BLaER1 treated with 17β-estradiol and CSF1 and Interleukin-3, amounts not matched to agents 10 nM and 100 nM (cell line): ENCODE results near the gene SPINK1.
"Not testable (repeated sequence)": the region's sequence is repeated elsewhere in the genome, so short reads cannot be mapped to it uniquely, and the experiment has no call there.

Source experiments
- H3K27ac ChIP-seq, 11 experiments: shearing (Covaris generic); formaldehyde crosslinking; 2 replicates each; pipeline ENCODE4 v1.8.1; 2022
- H3K27me3 ChIP-seq, 11 experiments: shearing (Covaris generic); formaldehyde crosslinking; 2 replicates each; pipeline ENCODE4 v1.8.1; 2022
- H3K36me3 ChIP-seq, 11 experiments: shearing (Covaris generic); formaldehyde crosslinking; 2 replicates each; pipeline ENCODE4 v1.8.1; 2022
- H3K4me1 ChIP-seq, 10 experiments: shearing (Covaris generic); formaldehyde crosslinking; 2 replicates each; pipeline ENCODE4 v1.8.1; 2022
- H3K4me2 ChIP-seq, 11 experiments: shearing (Covaris generic); formaldehyde crosslinking; 2 replicates each; pipeline ENCODE4 v1.8.1; 2022
- H3K4me3 ChIP-seq, 10 experiments: shearing (Covaris generic); formaldehyde crosslinking; 2 replicates each; pipeline ENCODE4 v1.8.1; 2022
- H3K9ac ChIP-seq, 11 experiments: shearing (Covaris generic); formaldehyde crosslinking; 2 replicates each; pipeline ENCODE4 v1.8.1; 2022
- H3K9me3 ChIP-seq, 11 experiments: shearing (Covaris generic); formaldehyde crosslinking; replicated peaks in 1 of 11; 2 replicates each; pipeline ENCODE4 v1.8.1; 2022
- H4K20me1 ChIP-seq, 11 experiments: shearing (Covaris generic); formaldehyde crosslinking; 2 replicates each; pipeline ENCODE4 v1.8.1; 2022
- Cebpa-rat ChIP-seq, 11 experiments: shearing (Covaris generic); IDR thresholded peaks; 2 replicates each; pipeline ENCODE4 v1.8.1; 2022

Gene SPINK1

DNA sequence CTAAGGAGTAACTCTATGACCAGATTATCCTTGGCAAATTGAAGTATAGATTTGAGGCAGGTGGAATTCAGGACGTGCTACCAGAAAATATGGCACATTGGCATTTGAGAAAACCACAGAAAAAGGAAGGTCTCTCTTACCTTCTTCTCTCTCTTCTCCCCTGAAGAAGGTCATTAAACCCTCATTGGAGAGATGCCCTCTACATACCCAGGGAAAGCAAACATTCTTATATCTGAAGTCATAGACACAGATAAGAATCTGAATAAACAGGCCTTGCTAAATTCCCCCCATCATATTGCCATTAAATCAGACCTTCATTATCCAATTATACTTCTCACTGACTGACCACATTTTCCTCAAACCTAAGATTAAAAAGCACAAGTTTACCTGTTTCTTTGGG, 17.8 kb downstream of the SPINK1 start:
- no peak overlapping the region for H3K4me3 ChIP-seq
- H3K4me1 ChIP-seq: peaks cover 0 to 50% (median 3%) of the 10 kb centered on the region in 10 experiments; a peak in 8 of 20 replicates
- H3K4me2 ChIP-seq: no peak overlapping the region
- TF ChIP-seq Cebpa-rat (IDR thresholded peaks at IDR 0.05): no peak
- peaks cover 0 to 9% (median 0%) of the 10 kb centered on the region in 11 experiments; a peak in 5 of 22 replicates for H3K9me3 ChIP-seq
- no peak overlapping the region for H3K27ac ChIP-seq
- H3K27me3 ChIP-seq: no peaks in the 10 kb centered on the region
- no peaks in the 10 kb centered on the region for H3K36me3 ChIP-seq
- no peak overlapping the region for H3K9ac ChIP-seq
- H4K20me1 ChIP-seq: no peaks in the 10 kb centered on the region

DNA sequence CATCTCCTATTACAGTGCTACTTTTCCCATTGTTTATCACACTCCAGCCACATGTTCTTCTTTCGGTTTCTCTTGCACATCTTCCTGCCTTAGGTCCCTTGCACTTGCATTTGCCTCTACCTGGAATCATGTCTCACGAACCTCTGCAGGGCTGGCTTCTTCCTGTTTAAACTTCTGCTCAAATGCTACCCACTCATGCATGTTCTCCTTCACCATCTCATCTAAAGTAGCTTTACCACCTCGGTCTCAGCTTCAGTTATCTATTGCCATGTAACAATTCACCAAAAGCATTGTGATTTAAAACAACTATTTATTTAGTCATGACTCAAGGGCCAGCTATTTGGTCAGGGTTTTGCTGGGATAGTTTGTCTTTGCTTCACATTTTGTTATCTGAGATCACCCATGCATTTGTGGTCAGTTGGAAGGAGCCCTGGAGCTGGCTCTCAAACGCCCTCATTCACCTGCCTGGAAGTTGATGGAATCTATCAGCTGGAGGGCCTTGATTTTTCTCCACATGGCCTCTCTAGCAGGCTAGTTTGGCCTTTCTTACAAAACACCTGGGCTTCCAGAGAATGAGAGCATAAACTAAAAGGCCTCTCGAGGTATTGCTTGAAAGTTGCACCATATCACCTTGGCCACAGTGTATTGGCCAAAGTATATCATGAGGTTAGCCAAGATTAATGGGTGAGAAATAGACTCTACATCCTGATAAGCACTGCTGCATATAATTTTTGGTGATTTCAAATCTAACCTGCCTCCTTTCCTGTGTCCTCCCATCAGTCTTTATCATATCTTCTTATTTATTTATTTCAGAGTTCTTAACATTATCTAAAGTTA, 21.4 kb downstream of the SPINK1 start:
- H3K4me2 ChIP-seq: peak overlapping the region in 4 of 11 experiments; percentile 0 to 40 (median 22); a peak in 2 of 22 replicates

DNA sequence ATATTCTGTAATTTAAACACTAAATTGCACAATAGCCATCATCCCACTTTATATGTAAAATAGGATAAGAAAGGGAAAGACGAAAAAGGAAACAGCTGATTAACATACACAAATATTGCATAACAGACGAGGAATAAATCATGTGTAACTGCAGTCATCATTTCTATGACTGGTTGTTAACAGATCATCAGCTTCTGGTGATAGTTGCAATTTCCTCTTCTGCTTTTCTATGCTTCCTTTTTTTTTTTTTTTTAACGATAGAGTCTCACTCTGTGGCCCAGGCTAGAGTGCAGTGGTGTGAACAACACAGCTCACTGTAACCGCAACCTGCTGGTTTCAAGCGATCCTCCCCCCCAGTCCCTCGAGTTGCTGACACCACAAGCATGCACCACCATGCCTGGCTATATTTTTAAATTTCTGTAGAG, 26.4 kb downstream of the SPINK1 start:
- Histone ChIP-seq H3K27me3 (no peaks in the 10 kb centered on the region), H3K4me1 (peaks cover 32 to 86% (median 49%) of the 10 kb centered on the region in 10 experiments), H3K4me3 (peak overlapping the region in 3 of 10 experiments; percentile 9 to 21 (median 15); a peak in 2 of 20 replicates), H3K4me2 (peak overlapping the region; percentile 35 to 84 (median 62)), H3K9ac (peak overlapping the region; percentile 55 to 83 (median 72); a peak in 19 of 22 replicates), H3K9me3 (peaks cover 5 to 63% (median 53%) of the 10 kb centered on the region in 11 experiments; a peak in 19 of 22 replicates), H4K20me1 (no peaks in the 10 kb centered on the region), H3K27ac (peak overlapping the region; percentile 82 to 94 (median 91)), H3K36me3 (0 out of 22 replicates have a peak, but pooled peaks cover 0 to 4% (median 0%) of the 10 kb centered on the region in 11 experiments)
- peak in 10 of 11 experiments; percentile 41 to 97 (median 80); a peak in 16 of 22 replicates for TF ChIP-seq Cebpa-rat (IDR thresholded peaks at IDR 0.05)

More for the DNA sequence above, 21.4 kb downstream of the SPINK1 start:
- no peak for TF ChIP-seq Cebpa-rat (IDR thresholded peaks at IDR 0.05)
- no peak overlapping the region for H3K4me3 ChIP-seq
- no peaks in the 10 kb centered on the region for H3K27me3 ChIP-seq
- no peaks in the 10 kb centered on the region for H4K20me1 ChIP-seq
- H3K9ac ChIP-seq: no peak overlapping the region
- H3K27ac ChIP-seq: no peak overlapping the region
- H3K9me3 ChIP-seq: peaks cover 5 to 26% (median 19%) of the 10 kb centered on the region in 11 experiments; a peak in 18 of 22 replicates
- H3K36me3 ChIP-seq: 0 out of 22 replicates have a peak, but pooled peaks cover 0 to 4% (median 0%) of the 10 kb centered on the region in 11 experiments
- peaks cover 8 to 66% (median 23%) of the 10 kb centered on the region in 10 experiments; a peak in 19 of 20 replicates for H3K4me1 ChIP-seq

DNA sequence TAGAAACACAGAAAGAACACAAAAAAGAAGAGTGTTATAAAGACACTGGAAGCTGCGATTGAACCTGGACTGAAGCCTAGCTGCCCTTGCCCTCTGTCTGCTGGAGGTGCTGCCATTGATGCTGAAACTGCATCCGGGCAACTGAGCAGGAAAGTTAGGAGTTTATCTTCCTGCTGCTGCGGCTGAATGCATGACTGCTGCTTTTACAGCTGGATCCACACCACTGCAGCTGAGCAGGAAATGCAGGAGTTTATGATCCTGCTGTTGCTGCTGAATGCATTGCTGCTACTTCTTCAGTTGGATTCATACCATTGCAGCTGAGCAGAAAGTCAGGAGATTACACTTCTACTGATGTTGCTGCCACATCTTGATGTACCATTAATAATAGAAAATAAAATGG, 27.1 kb downstream of the SPINK1 start:
- peaks cover 32 to 79% (median 47%) of the 10 kb centered on the region in 10 experiments for H3K4me1 ChIP-seq
- H3K9ac ChIP-seq: peak overlapping the region; percentile 54 to 83 (median 72)
- no peaks in the 10 kb centered on the region for H4K20me1 ChIP-seq
- H3K4me3 ChIP-seq: peak overlapping the region in 5 of 10 experiments; percentile 9 to 30 (median 15); a peak in 5 of 20 replicates
- peaks cover 5 to 63% (median 53%) of the 10 kb centered on the region in 11 experiments; a peak in 19 of 22 replicates for H3K9me3 ChIP-seq
- H3K4me2 ChIP-seq: peak overlapping the region; percentile 51 to 79 (median 66)
- no peaks in the 10 kb centered on the region for H3K27me3 ChIP-seq
- H3K36me3 ChIP-seq: 0 out of 22 replicates have a peak, but pooled peaks cover 0 to 4% (median 0%) of the 10 kb centered on the region in 11 experiments
- no peak for TF ChIP-seq Cebpa-rat (IDR thresholded peaks at IDR 0.05)
- H3K27ac ChIP-seq: peak overlapping the region; percentile 82 to 94 (median 91)

DNA sequence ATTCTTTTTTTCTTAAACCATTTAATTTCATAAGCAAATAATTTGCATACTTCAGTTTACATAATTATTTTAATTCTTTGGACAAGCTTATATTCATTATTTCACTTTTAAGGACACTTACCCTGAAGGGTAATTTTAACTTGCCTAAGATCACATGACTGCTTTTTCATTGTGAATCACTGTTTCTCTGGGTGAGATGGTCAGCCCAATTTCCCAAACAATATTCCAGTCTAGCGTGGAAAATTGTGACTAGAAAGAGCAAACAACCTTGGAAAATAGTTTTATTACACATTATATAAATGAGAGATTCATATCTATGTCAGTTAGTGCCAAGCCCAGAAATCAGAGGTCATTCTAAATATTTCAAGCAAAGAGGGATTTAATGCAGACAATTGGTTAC, 27.5 kb downstream of the SPINK1 start:
- H3K9ac ChIP-seq: peak overlapping the region; percentile 54 to 83 (median 72); a peak in 18 of 22 replicates
- peak overlapping the region in 4 of 10 experiments; percentile 9 to 30 (median 16); a peak in 3 of 20 replicates for H3K4me3 ChIP-seq
- peaks cover 32 to 75% (median 47%) of the 10 kb centered on the region in 10 experiments for H3K4me1 ChIP-seq
- H3K27me3 ChIP-seq: no peaks in the 10 kb centered on the region
- peak overlapping the region; percentile 51 to 79 (median 66) for H3K4me2 ChIP-seq
- H3K27ac ChIP-seq: peak overlapping the region; percentile 82 to 94 (median 91)
- no peak for TF ChIP-seq Cebpa-rat (IDR thresholded peaks at IDR 0.05)
- peaks cover 5 to 63% (median 53%) of the 10 kb centered on the region in 11 experiments; a peak in 19 of 22 replicates for H3K9me3 ChIP-seq
- H3K36me3 ChIP-seq: 0 out of 22 replicates have a peak, but pooled peaks cover 0 to 4% (median 0%) of the 10 kb centered on the region in 11 experiments
- no peaks in the 10 kb centered on the region for H4K20me1 ChIP-seq

DNA sequence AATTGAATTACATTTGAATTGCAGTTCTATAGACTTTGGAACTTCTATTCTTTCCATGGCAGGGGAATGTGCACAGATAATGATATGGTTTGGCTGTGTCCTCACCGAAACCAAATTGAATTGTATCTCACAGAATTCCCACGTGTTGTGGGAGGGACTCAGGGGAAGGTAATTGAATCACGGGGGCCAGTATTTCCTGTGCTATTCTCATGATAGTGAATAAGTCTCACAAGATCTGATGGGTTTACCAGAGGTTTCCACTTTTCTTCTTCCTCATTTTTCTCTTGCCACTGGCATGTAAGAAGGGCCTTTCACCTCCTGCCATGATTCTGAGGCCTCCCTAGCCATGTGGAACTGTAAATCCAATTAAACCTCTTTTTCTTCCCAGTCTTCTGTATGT, 28.3 kb downstream of the SPINK1 start:
- Histone ChIP-seq H3K4me3 (peak overlapping the region in 2 of 10 experiments; percentile 5 to 12; a peak in 1 of 20 replicates), H3K4me1 (peaks cover 32 to 73% (median 47%) of the 10 kb centered on the region in 10 experiments)

DNA sequence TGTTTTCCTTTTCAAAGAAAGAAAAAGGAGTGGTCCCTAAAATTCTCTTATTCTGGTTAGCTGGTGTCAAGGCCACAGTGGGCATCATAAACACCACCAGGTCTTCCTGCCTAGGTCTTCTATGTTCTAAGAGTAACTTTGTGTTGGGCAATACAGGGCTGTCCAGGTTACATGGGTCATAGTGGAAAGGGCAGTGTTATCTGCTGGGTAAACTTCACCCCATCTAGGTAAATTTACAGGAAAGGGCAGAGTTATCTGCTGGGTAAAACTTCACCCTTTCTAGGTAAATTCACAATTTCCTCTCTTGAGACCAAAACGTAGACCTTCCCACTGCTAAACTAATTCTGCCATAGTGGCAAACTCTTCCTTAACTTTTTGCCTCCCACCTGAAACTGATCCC, 30.0 kb downstream of the SPINK1 start:
- H3K4me1 ChIP-seq: peaks cover 32 to 64% (median 38%) of the 10 kb centered on the region in 10 experiments
- no peak for TF ChIP-seq Cebpa-rat (IDR thresholded peaks at IDR 0.05)
- no peaks in the 10 kb centered on the region for H3K36me3 ChIP-seq

More for the DNA sequence above, 28.3 kb downstream of the SPINK1 start:
- peak overlapping the region; percentile 25 to 79 (median 64); a peak in 21 of 22 replicates for H3K4me2 ChIP-seq
- H3K27me3 ChIP-seq, H4K20me1 ChIP-seq, H3K36me3 ChIP-seq: not testable (repeated sequence)
- peak overlapping the region in 4 of 11 experiments; percentile 72 to 83 (median 75); a peak in 7 of 22 replicates for H3K9ac ChIP-seq
- H3K9me3 ChIP-seq: peaks cover 5 to 63% (median 53%) of the 10 kb centered on the region in 11 experiments; a peak in 19 of 22 replicates
- peak overlapping the region; percentile 82 to 94 (median 91) for H3K27ac ChIP-seq

DNA sequence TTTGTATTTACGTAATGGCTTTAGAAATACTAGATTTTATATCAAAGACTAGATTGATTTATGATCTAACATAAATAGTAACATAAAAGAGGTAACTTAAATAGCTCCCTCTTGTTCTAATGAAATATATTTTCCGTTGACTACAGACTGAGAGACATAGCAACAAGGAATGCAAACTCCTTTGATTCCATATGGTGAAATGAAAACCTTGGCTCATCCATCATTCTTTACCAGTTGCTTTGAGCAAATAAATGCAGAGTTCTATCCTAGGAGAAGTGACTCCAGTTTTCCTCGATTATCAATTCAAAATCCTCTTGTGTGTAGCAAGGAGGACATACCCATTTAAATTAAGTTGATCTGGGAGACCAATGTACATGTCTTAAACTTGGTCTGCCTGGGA, 31.0 kb downstream of the SPINK1 start:
- Histone ChIP-seq H3K4me3 (no peak overlapping the region), H3K9ac (no peak overlapping the region), H3K27ac (peak overlapping the region in 1 of 11 experiments; percentile 7; a peak in 1 of 22 replicates), H3K4me2 (peak overlapping the region in 2 of 11 experiments; percentile 74 to 79; a peak in 1 of 22 replicates), H4K20me1 (no peaks in the 10 kb centered on the region), H3K9me3 (peaks cover 0 to 48% (median 36%) of the 10 kb centered on the region in 11 experiments; a peak in 19 of 22 replicates), H3K36me3 (no peaks in the 10 kb centered on the region), H3K4me1 (peaks cover 25 to 55% (median 30%) of the 10 kb centered on the region in 10 experiments), H3K27me3 (no peaks in the 10 kb centered on the region)
- TF ChIP-seq Cebpa-rat (IDR thresholded peaks at IDR 0.05): no peak

More for the DNA sequence above, 30.0 kb downstream of the SPINK1 start:
- H4K20me1 ChIP-seq: no peaks in the 10 kb centered on the region
- H3K4me3 ChIP-seq: no peak overlapping the region
- H3K27ac ChIP-seq: peak overlapping the region in 6 of 11 experiments; percentile 87 to 94 (median 92); a peak in 6 of 22 replicates
- H3K9ac ChIP-seq: no peak overlapping the region
- H3K4me2 ChIP-seq: peak overlapping the region in 2 of 11 experiments; percentile 74 to 79; a peak in 5 of 22 replicates
- H3K9me3 ChIP-seq: peaks cover 5 to 58% (median 46%) of the 10 kb centered on the region in 11 experiments; a peak in 19 of 22 replicates
- H3K27me3 ChIP-seq: no peaks in the 10 kb centered on the region
